ENCODE measurements around the gene PTPRT. TPM values are rescaled to one million over a fixed set of nuclear protein-coding genes. Genes with fewer than 3 reads are reported as not detected.

Gene PTPRT
- total RNA-seq, 1 donor from 2014 or later, result not detected

DNA sequence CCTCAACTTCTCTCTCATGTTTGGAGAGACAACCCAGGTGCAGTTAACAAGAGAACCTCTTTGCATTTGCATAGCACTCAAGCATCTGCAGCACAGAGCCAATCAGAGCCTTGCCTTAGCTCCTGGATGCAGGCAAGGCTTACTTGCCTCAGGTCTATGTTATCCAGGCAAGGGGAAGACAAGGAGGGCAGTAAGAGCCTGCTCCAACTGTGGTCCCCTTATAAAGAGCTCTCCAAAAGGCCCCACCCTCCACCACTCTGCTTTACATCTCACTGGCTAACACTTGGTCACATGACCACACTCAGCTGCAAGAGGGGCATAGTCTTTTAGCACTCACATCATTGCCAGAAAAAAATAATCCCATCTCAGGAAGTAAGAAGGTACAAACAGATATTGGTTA lies 540.0 kb downstream of the PTPRT start:
- no peak overlapping the region for H3K27ac Mint-ChIP-seq (ENCODE audit: unreplicated experiment)
- no peak for DNase-seq (ENCODE audit: extremely low spot score, unreplicated experiment)
- no peaks in the 10 kb centered on the region for H3K27me3 Mint-ChIP-seq (ENCODE audit: unreplicated experiment)
- H3K4me3 Mint-ChIP-seq (ENCODE audit: unreplicated experiment), result no peak overlapping the region
- H3K4me1 Mint-ChIP-seq (ENCODE audit: unreplicated experiment), result no peaks in the 10 kb centered on the region
- peaks cover 18% of the 10 kb centered on the region for H3K9me3 Mint-ChIP-seq (ENCODE audit: unreplicated experiment)
- no peaks in the 10 kb centered on the region for H3K36me3 Mint-ChIP-seq (ENCODE audit: unreplicated experiment)
- TF ChIP-seq CTCF (IDR thresholded peaks at IDR 0.05), result no peak

DNA sequence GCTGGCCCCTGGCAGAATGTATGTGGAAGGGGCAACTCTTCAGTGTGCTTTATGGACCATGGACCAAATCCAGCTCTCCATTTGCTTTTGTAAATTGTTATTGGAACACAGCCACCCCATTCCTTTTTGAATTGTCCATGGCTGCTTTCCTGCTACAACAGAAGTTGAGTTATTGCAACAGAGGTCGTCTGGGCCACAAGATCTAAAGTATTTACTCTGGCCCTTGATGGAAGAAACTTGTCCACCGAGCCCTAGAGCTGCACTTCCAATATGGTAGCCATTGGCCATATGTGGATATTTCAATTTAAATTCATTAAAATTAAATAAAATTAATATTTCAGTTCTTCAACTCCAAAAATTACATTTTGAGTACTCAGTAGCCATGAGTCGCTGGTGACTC lies 543.5 kb downstream of the PTPRT start:
- no peaks in the 10 kb centered on the region for H3K27me3 Mint-ChIP-seq (ENCODE audit: unreplicated experiment)
- H3K4me3 Mint-ChIP-seq (ENCODE audit: unreplicated experiment), result no peak overlapping the region
- no peak for TF ChIP-seq CTCF (IDR thresholded peaks at IDR 0.05)
- H3K4me1 Mint-ChIP-seq (ENCODE audit: unreplicated experiment), result no peaks in the 10 kb centered on the region
- H3K9me3 Mint-ChIP-seq (ENCODE audit: unreplicated experiment), result peaks cover 30% of the 10 kb centered on the region
- no peaks in the 10 kb centered on the region for H3K36me3 Mint-ChIP-seq (ENCODE audit: unreplicated experiment)
- no peak for DNase-seq (ENCODE audit: extremely low spot score, unreplicated experiment)
- no peak overlapping the region for H3K27ac Mint-ChIP-seq (ENCODE audit: unreplicated experiment)

- Mint-ChIP-seq H3K27ac (ENCODE audit: unreplicated experiment) (no peak overlapping the region), H3K27me3 (ENCODE audit: unreplicated experiment) (no peaks in the 10 kb centered on the region), H3K9me3 (ENCODE audit: unreplicated experiment) (peaks cover 29% of the 10 kb centered on the region), H3K4me1 (ENCODE audit: unreplicated experiment) (no peaks in the 10 kb centered on the region), H3K36me3 (ENCODE audit: unreplicated experiment) (no peaks in the 10 kb centered on the region), H3K4me3 (ENCODE audit: unreplicated experiment) (no peak overlapping the region)
- no peak for TF ChIP-seq CTCF (IDR thresholded peaks at IDR 0.05)
- DNase-seq (ENCODE audit: extremely low spot score, unreplicated experiment), result no peak
Observed at GRCh38 chr20:42641886-42642285, 547.8 kb downstream of the PTPRT start.

DNA sequence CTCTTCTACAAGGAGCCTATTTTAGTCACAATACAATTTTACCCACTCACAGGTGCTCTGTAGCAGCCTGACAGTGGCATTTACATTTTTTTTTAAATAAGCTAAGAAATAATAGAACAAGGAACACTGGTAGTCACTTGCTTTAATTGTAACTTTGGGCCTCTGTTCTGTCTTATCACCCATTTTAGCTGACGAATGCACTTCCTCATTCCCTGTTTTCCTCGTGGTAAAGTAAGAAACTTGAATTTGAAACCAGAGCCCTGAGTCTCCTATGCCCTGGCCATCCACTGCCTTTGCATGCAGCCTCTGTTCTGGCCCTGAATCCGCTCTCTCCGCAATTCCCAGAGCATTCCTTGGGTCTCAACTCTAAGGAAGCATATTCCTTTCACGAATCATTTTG lies 550.6 kb downstream of the PTPRT start:
- H3K4me3 Mint-ChIP-seq (ENCODE audit: unreplicated experiment), result no peak overlapping the region
- no peak for DNase-seq (ENCODE audit: extremely low spot score, unreplicated experiment)
- no peaks in the 10 kb centered on the region for H3K27me3 Mint-ChIP-seq (ENCODE audit: unreplicated experiment)

GRCh38 chr20:42635699-42636411 lies 553.9 kb downstream of the PTPRT start:
- Mint-ChIP-seq H3K27me3 (ENCODE audit: unreplicated experiment) (no peaks in the 10 kb centered on the region), H3K4me3 (ENCODE audit: unreplicated experiment) (no peak overlapping the region), H3K9me3 (ENCODE audit: unreplicated experiment) (peaks cover 22% of the 10 kb centered on the region), H3K27ac (ENCODE audit: unreplicated experiment) (no peak overlapping the region), H3K36me3 (ENCODE audit: unreplicated experiment) (no peaks in the 10 kb centered on the region), H3K4me1 (ENCODE audit: unreplicated experiment) (no peaks in the 10 kb centered on the region)
- TF ChIP-seq CTCF (IDR thresholded peaks at IDR 0.05), result no peak
- no peak for DNase-seq (ENCODE audit: extremely low spot score, unreplicated experiment)

More for the DNA sequence above, 550.6 kb downstream of the PTPRT start:
- Mint-ChIP-seq H3K9me3 (ENCODE audit: unreplicated experiment) (peaks cover 26% of the 10 kb centered on the region), H3K27ac (ENCODE audit: unreplicated experiment) (no peak overlapping the region), H3K4me1 (ENCODE audit: unreplicated experiment) (no peaks in the 10 kb centered on the region), H3K36me3 (ENCODE audit: unreplicated experiment) (no peaks in the 10 kb centered on the region)
- TF ChIP-seq CTCF (IDR thresholded peaks at IDR 0.05), result no peak
